Lower leg skin (tissue), 3 donors: ENCODE results near the gene FNIP1.

ENCODE experiments used
- CTCF ChIP-seq, 3 donors: fragments of 450-650 bp; IDR thresholded peaks; one replicate each; pipeline ENCODE4 v1.5.1; 2016; ENCODE audit warnings: antibody characterized with exemption in 3 of 3, mild to moderate bottlenecking in 3 of 3, moderate library complexity in 2 of 3
- POLR2A ChIP-seq, 2 donors: fragments of 450-650 bp; IDR thresholded peaks; one replicate each; pipeline ENCODE4 v1.6.1; 2016 to 2017; ENCODE audit warnings: antibody characterized with exemption in 2 of 2, mild to moderate bottlenecking in 1 of 2, moderate library complexity in 1 of 2

- TF ChIP-seq CTCF (IDR thresholded peaks at IDR 0.05) (no peak), POLR2A (IDR thresholded peaks at IDR 0.05) (no peak)
These were observed 142.5 kb downstream of the FNIP1 start for GRCh38 chr5:131654309-131654708.
